Body of pancreas (tissue), 4 donors: ENCODE measurements around the gene LYST. TPM values are rescaled to one million over a fixed set of nuclear protein-coding genes. Genes with fewer than 3 reads are reported as not detected.
"Not testable (repeated sequence)": the region's sequence is repeated elsewhere in the genome, so short reads cannot be mapped to it uniquely, and the experiment has no call there.

Experiments used
- ATAC-seq: fragments of 150-250 bp; one replicate; pipeline ENCODE4 v1.9.1; 2016
- DNase-seq, 4 donors: peaks; one replicate each; pipeline ENCODE4 v3.0.0-alpha.2; 2019
- H3K27ac ChIP-seq, 4 donors: fragments of 200-600 bp; sonication (generic); 1 replicate in 3 of 4; 2 replicates in 1 of 4; pipeline versions ENCODE4 v1.5.1 to v1.6.1; 2016 to 2019; ENCODE audit warnings: mild to moderate bottlenecking in 1 of 4, mixed read lengths in 1 of 4, moderate library complexity in 1 of 4
- H3K27me3 ChIP-seq, 2 donors: fragments of 200-600 bp; sonication (generic); one replicate each; pipeline ENCODE4 v1.6.0; 2016; ENCODE audit warnings: mild to moderate bottlenecking in 1 of 2
- H3K36me3 ChIP-seq, 2 donors: fragments of 200-600 bp; sonication (generic); replicated peaks in 1 of 2; 2 replicates each; pipeline ENCODE4 v1.5.1; 2016; ENCODE audit warnings: low read depth in 2 of 2; ENCODE audit not compliant: insufficient read depth in 1 of 2
- H3K4me1 ChIP-seq: fragments of 200-600 bp; sonication (generic); one replicate; pipeline ENCODE4 v1.6.0; 2016
- H3K4me3 ChIP-seq, 2 donors: fragments of 200-600 bp; sonication (generic); 1 replicate in 1 of 2; 2 replicates in 1 of 2; pipeline ENCODE4 v1.5.1; 2016 to 2019
- H3K9me3 ChIP-seq, 3 donors: fragments of 200-600 bp; sonication (generic); 1 replicate in 2 of 3; 2 replicates in 1 of 3; pipeline ENCODE4 v1.5.1; 2016
- POLR2A ChIP-seq, 3 donors: fragments of 450-650 bp; IDR thresholded peaks; one replicate each; pipeline ENCODE4 v1.6.1; 2016; ENCODE audit warnings: antibody characterized with exemption in 3 of 3, mild to moderate bottlenecking in 2 of 3
- WGBS, 2 donors: methylation state at CpG; one replicate each; pipeline ENCODE4 v1.1.5; 2017; 5-methylcytosine and 5-hydroxymethylcytosine counted together
- intact Hi-C: fragments of 100-400 bp; cut with DNase I; formaldehyde crosslinking; loops from one replicate; pipeline ENCODE4 v1.15.1; 2023
- total RNA-seq, 2 donors: library from RNA; depleted of rRNA; stranded (reverse); fragments of >200 nt; gene quantifications; one replicate each; pipeline ENCODE4 v1.1.0, GENCODE V29; 2016
- TF ChIP-seq, protein P1 (sequence below), 7 experiments: fragments of 450-650 bp in 4 of 7; fragments of 200-600 bp in 3 of 7; sonication (generic) in 3 of 7; IDR thresholded peaks; one replicate each; pipeline ENCODE4 v1.5.1; 2016 to 2019; ENCODE audit warnings: antibody characterized with exemption in 7 of 7

Gene LYST
- total RNA-seq, 2 donors from 2014 or later, result 16.5 to 21.0 TPM

DNA sequence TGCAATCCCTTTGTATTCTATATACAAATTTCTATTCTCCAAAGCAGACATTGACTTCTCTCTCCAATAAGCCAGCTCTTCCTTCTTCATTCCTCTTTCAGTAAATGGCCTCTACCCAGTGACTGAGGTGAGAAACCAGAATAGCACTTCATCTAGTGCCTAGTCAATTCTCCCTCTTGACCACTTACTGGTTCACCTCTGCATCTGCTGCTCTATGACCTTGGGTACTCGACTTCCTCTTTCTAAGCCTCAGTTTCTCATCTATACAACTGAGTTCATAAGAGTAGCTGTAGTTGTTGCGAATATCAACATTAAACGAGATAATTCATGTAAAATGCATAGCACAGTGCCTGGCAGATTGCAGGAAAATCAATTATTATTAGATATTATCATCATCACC, 12.4 kb downstream of the LYST start:
- Histone ChIP-seq H3K4me1 (no peaks in the 10 kb centered on the region), H3K27ac (no peak overlapping the region), H3K4me3 (no peak overlapping the region), H3K27me3 (no peaks in the 10 kb centered on the region), H3K9me3 (no peaks in the 10 kb centered on the region), H3K36me3 (no peaks in the 10 kb centered on the region)
- ATAC-seq (no peak), DNase-seq (no peak)
- intact Hi-C loops, result no loop called here
- TF ChIP-seq, protein P1, sequence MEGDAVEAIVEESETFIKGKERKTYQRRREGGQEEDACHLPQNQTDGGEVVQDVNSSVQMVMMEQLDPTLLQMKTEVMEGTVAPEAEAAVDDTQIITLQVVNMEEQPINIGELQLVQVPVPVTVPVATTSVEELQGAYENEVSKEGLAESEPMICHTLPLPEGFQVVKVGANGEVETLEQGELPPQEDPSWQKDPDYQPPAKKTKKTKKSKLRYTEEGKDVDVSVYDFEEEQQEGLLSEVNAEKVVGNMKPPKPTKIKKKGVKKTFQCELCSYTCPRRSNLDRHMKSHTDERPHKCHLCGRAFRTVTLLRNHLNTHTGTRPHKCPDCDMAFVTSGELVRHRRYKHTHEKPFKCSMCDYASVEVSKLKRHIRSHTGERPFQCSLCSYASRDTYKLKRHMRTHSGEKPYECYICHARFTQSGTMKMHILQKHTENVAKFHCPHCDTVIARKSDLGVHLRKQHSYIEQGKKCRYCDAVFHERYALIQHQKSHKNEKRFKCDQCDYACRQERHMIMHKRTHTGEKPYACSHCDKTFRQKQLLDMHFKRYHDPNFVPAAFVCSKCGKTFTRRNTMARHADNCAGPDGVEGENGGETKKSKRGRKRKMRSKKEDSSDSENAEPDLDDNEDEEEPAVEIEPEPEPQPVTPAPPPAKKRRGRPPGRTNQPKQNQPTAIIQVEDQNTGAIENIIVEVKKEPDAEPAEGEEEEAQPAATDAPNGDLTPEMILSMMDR (IDR thresholded peaks at IDR 0.05), result no peak
- TF ChIP-seq POLR2A (IDR thresholded peaks at IDR 0.05), result no peak
- WGBS, 2 donors, result 78 to 84% methylated on average over 3 of the region's 3 CpGs

DNA sequence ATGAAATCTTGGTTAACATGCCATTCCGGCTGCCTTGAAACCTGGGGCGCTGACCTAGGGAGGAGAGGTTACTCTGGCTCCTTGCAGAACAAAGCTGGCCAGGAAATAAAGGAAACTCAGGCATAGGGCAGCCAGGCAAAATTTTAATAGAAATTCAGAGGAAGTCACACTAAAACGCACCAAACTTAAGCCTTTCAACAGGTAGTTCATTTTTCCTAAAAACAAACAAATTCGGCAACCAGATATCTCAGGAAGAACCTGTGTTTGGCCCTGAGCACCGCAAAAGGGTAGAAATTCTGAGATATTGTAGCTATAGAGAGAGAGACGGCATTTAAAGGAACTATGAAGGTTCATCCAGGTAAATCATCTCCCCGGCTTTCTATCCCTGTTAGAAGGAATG, 13.1 kb downstream of the LYST start:
- intact Hi-C loops, result no loop called here
- 81 to 82% methylated on average over 7 of the region's 7 CpGs for WGBS, 2 donors
- TF ChIP-seq, protein P1 (IDR thresholded peaks at IDR 0.05), result no peak
- no peak for TF ChIP-seq POLR2A (IDR thresholded peaks at IDR 0.05)

DNA sequence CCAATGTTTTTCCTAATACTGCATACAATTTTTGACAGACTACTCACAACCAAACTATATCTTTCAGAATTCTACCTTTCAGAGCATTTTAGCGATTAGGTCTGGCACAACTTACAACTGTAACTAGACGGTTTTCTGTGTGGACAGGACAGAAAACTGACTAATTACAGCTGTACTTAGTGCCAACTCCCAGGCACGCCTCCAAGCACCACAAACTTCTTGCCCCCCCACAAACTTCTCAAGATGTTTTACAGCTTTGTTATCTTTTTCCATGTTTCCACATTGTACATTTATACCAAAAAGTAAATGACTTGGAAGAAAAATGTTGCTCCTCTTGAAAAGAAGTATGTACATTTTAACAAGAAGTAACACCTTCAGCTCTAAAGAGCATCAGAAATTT, 13.8 kb downstream of the LYST start:
- no peaks in the 10 kb centered on the region for H3K9me3 ChIP-seq
- WGBS, 2 donors, result 23 to 41% methylated on average over 3 of the region's 3 CpGs
- intact Hi-C loops, result no loop called here
- ATAC-seq, result no peak
- no peaks in the 10 kb centered on the region for H3K36me3 ChIP-seq
- no peak overlapping the region for H3K4me3 ChIP-seq
- no peak for DNase-seq
- no peaks in the 10 kb centered on the region for H3K4me1 ChIP-seq
- H3K27me3 ChIP-seq, result no peaks in the 10 kb centered on the region
- TF ChIP-seq, protein P1 (IDR thresholded peaks at IDR 0.05), result no peak
- TF ChIP-seq POLR2A (IDR thresholded peaks at IDR 0.05), result no peak
- H3K27ac ChIP-seq, result no peak overlapping the region

More for the DNA sequence above, 13.1 kb downstream of the LYST start:
- Histone ChIP-seq H3K4me3 (no peak overlapping the region), H3K27me3 (no peaks in the 10 kb centered on the region), H3K27ac (no peak overlapping the region), H3K9me3 (no peaks in the 10 kb centered on the region), H3K36me3 (no peaks in the 10 kb centered on the region), H3K4me1 (no peaks in the 10 kb centered on the region)
- ATAC-seq (no peak), DNase-seq (no peak)

DNA sequence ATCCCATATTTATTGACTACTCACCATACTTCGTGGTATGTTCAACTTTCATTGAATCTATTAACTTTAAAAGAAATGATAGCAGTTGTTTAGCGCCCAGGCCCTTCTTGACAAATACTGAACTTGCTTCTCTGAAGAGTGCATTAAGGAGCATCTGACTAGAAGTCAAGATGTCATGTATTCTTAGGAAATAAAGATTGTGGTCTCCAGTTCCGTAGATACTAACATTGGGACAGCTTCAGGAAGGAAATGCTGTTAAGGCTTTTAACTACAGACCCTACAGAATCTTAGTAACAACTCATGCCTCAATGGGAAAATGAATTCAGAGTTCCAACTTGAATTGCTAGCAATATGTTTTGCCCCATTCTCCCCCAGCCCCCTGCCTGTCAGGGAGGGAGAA, 14.8 kb downstream of the LYST start:
- no peaks in the 10 kb centered on the region for H3K36me3 ChIP-seq
- H3K4me3 ChIP-seq, result no peak overlapping the region
- ATAC-seq (no peak), DNase-seq (no peak)
- WGBS, 2 donors, result 86% methylated on average over 3 of the region's 3 CpGs
- no peaks in the 10 kb centered on the region for H3K4me1 ChIP-seq
- H3K27ac ChIP-seq, result no peak overlapping the region
- TF ChIP-seq POLR2A (IDR thresholded peaks at IDR 0.05), result no peak
- TF ChIP-seq, protein P1 (IDR thresholded peaks at IDR 0.05), result no peak
- H3K27me3 ChIP-seq, result no peaks in the 10 kb centered on the region
- H3K9me3 ChIP-seq, result no peaks in the 10 kb centered on the region
- intact Hi-C loops, result no loop called here

DNA sequence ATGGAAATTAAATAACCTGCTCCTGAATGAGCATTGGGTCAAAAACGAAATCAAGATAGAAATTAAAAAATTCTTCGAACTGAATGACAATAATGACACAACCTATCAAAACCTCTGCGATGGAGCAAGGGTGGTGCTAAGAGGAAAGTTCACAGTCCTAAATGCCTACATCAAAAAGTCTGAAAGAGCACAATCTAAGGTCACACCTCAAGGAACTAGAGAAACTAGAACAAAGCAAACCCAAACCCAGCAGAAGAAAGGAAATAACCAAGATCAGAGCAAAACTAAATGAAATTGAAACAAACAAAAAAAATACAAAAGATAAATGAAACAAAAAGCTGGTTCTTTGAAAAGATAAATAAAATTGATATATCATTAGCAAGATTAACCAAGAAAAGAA, 18.5 kb downstream of the LYST start:
- 80 to 91% methylated on average over 3 of the region's 3 CpGs for WGBS, 2 donors
- H3K9me3 ChIP-seq, H3K4me3 ChIP-seq, ATAC-seq, H3K27ac ChIP-seq, H3K36me3 ChIP-seq, H3K4me1 ChIP-seq, H3K27me3 ChIP-seq, DNase-seq, intact Hi-C loops: not testable (repeated sequence)

DNA sequence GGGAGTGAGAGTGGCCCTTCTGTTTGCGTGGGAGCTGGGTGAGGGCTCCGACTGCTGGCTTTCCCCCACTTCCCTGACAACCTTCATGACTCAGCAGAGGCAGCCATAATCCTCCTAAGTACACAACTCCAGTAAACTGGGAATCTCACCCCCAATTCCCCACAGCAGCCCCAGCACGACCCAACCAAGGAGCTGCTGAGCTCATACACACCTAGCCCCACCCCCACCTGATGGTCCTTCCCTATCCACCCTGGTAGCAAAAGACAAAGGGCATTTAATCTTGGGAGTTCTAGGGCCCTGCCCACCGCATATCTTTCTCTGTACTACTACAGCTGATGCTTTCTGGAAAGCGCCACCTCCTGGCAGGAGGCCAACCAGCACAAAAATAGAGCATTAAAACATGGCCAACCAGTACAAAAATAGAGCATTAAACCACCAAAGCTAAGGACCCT, 21.0 kb downstream of the LYST start:
- H3K27me3 ChIP-seq, H3K27ac ChIP-seq, intact Hi-C loops, H3K9me3 ChIP-seq, H3K36me3 ChIP-seq, ATAC-seq, H3K4me3 ChIP-seq, DNase-seq, H3K4me1 ChIP-seq: not testable (repeated sequence)
- 56 to 80% methylated on average over 5 of the region's 5 CpGs for WGBS, 2 donors
